Tibial artery (tissue), 4 donors: ENCODE data around the gene IGFN1.
A peak's percentile ranks its signal among the peaks of the same experiment; 100 is the strongest.

Experiments
- DNase-seq, 2 donors: peaks; one replicate each; pipeline ENCODE4 v3.0.0-alpha.2; 2019
- H3K27ac ChIP-seq, 2 donors: fragments of 200-600 bp; sonication (generic) in 1 of 2; 1 replicate in 1 of 2; 2 replicates in 1 of 2; pipeline ENCODE4 v1.5.1; 2018 to 2019; ENCODE audit warnings: mild to moderate bottlenecking in 1 of 2
- H3K27me3 ChIP-seq, 2 donors: fragments of 200-600 bp; sonication (generic) in 1 of 2; one replicate each; pipeline versions ENCODE4 v1.5.1 to v1.6.0; 2016 to 2019
- H3K36me3 ChIP-seq, 3 donors: fragments of 200-600 bp; sonication (generic) in 2 of 3; one replicate each; pipeline ENCODE4 v1.5.1; 2016 to 2019; ENCODE audit warnings: mild to moderate bottlenecking in 2 of 3
- H3K4me1 ChIP-seq, 4 donors: fragments of 200-600 bp; sonication (generic) in 2 of 4; 1 replicate in 3 of 4; 2 replicates in 1 of 4; pipeline ENCODE4 v1.5.1; 2016 to 2019
- H3K4me3 ChIP-seq, 2 donors: fragments of 200-600 bp; sonication (generic) in 1 of 2; 1 replicate in 1 of 2; 2 replicates in 1 of 2; pipeline ENCODE4 v1.5.1; 2018 to 2019; ENCODE audit warnings: mild to moderate bottlenecking in 2 of 2
- H3K9me3 ChIP-seq, 3 donors: fragments of 200-600 bp; sonication (generic) in 1 of 3; one replicate each; pipeline ENCODE4 v1.5.1; 2016 to 2019
- intact Hi-C: fragments of 100-400 bp; cut with DNase I; formaldehyde crosslinking; loops from one replicate; pipeline ENCODE4 v1.15.0; 2023; ENCODE audit warnings: low total_unique reads
- TF ChIP-seq, protein P1 (sequence below), 2 experiments: fragments of 200-600 bp in 1 of 2; fragments of 450-650 bp in 1 of 2; IDR thresholded peaks; one replicate each; pipeline ENCODE4 v1.5.1; 2017 to 2019; ENCODE audit warnings: antibody characterized with exemption in 2 of 2, mild to moderate bottlenecking in 1 of 2, moderate library complexity in 1 of 2

IGFN1 gene

DNA sequence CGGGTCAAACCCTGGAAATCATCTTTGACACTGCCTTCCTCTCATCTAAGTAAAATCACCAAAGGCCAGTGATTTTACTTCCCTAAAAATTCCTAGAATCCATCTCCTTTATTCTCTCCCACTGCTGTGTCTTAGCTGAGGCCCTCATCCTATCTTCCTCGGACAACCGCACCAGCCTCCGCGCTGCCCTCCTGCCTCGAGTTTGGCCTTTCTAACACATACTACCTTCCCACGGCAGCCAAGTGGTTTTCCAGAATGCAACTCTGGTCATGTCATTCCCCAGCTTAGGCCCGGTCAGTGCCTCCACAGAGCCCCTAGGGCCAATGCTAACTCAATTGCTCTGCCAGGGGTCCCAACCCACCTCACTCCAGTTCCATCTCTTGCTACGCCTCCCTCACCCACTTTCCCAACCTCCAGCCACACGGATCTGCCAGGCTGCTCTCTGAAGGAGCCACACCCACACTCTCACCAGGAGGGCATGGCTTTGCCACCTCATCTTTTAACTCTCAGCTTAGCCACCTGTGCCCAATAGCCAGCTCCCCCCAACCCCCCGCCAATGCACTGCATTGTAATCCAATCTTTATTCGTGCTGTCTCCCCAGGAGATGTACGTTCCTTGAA is 43.1 kb upstream of the IGFN1 start:
- intact Hi-C loops, result no loop called here
- no peak overlapping the region for H3K4me3 ChIP-seq

DNA sequence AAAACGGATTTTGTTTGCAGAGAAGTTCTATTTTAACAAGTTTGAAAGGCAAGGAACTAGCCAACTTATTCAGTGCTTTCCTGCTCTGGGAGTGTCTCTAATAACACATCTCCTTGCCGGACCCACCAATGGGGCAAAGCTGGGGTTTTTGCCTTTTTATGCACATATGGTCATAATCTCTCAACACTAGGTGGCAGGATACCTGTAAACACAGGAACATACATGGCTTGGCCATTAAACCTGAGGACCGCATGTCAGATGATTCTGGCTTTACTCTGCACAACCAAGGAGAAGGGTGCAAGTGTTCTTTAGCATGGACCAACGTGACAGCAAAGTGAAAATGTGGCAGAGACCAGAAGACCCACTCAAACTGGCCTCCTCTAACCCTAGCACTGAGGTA is 41.2 kb upstream of the IGFN1 start:
- no peak for DNase-seq
- H3K27ac ChIP-seq, result no peak overlapping the region
- no peaks in the 10 kb centered on the region for H3K27me3 ChIP-seq
- no peaks in the 10 kb centered on the region for H3K9me3 ChIP-seq
- TF ChIP-seq, protein P1, sequence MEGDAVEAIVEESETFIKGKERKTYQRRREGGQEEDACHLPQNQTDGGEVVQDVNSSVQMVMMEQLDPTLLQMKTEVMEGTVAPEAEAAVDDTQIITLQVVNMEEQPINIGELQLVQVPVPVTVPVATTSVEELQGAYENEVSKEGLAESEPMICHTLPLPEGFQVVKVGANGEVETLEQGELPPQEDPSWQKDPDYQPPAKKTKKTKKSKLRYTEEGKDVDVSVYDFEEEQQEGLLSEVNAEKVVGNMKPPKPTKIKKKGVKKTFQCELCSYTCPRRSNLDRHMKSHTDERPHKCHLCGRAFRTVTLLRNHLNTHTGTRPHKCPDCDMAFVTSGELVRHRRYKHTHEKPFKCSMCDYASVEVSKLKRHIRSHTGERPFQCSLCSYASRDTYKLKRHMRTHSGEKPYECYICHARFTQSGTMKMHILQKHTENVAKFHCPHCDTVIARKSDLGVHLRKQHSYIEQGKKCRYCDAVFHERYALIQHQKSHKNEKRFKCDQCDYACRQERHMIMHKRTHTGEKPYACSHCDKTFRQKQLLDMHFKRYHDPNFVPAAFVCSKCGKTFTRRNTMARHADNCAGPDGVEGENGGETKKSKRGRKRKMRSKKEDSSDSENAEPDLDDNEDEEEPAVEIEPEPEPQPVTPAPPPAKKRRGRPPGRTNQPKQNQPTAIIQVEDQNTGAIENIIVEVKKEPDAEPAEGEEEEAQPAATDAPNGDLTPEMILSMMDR (IDR thresholded peaks at IDR 0.05), result no peak
- no peak overlapping the region for H3K4me3 ChIP-seq
- peaks cover 23 to 71% (median 65%) of the 10 kb centered on the region in 3 donors for H3K36me3 ChIP-seq
- intact Hi-C loops, result no loop called here
- H3K4me1 ChIP-seq, result peaks cover 0 to 18% (median 14%) of the 10 kb centered on the region in 4 donors

More for the DNA sequence above, 43.1 kb upstream of the IGFN1 start:
- Histone ChIP-seq H3K27ac (no peak overlapping the region), H3K27me3 (no peaks in the 10 kb centered on the region), H3K9me3 (no peaks in the 10 kb centered on the region), H3K36me3 (peaks cover 31 to 89% (median 82%) of the 10 kb centered on the region in 3 donors), H3K4me1 (peaks cover 0 to 17% (median 10%) of the 10 kb centered on the region in 4 donors)
- peak in 1 of 2 donors; percentile 32 for DNase-seq
- TF ChIP-seq, protein P1 (IDR thresholded peaks at IDR 0.05), result no peak

DNA sequence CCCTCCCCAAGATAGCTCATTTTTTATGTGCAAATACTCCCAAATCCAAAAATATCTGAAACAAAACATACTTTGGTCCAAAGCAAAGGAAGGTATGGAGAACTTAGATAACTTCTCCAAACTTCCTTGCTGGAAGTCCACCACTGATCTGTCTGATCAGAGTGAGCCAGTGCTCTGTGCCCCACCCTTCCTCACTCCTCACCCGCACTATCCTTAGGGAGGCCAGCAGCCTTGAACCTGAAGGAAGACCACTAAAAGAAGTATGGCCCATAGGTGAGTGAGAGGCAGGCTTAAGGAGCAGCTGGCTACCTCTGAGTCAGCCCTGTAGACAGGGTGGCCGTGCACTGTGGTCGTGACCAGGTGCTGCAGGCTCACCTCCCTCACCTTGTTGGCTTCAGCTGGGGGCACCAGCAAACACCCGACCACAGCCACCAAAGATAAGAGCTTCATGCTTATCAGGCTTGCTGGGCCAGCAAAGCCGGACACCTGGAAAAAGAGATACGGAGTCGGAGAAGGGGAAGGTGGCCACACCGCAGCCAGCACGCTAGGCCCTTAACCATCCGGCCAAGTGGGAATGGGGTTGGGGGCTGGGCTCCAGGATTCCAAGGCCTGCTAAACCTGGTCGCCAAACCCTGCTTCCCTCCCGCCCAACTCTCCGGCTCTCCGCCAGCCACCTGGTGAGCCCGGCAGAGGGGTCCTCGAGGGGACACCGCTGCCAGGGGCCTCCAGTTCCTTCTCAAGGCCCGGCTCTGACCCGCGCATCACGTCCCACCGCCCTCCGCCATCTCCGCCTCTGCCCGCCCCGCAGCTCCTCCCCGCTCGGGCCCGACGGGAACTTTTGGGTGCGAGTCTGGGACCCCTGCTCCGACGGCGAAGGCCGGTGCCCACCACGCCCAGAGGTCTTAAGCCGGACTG is 36.9 kb upstream of the IGFN1 start:
- Histone ChIP-seq H3K27me3 (peaks cover 0 to 12% of the 10 kb centered on the region in 2 donors), H3K4me3 (peak overlapping the region; percentile 70 to 79), H3K36me3 (peaks cover 11 to 29% (median 23%) of the 10 kb centered on the region in 3 donors), H3K9me3 (no peaks in the 10 kb centered on the region), H3K27ac (peak overlapping the region; percentile 50 to 70), H3K4me1 (peaks cover 4 to 19% (median 16%) of the 10 kb centered on the region in 4 donors)
- peak in 1 of 2 donors; percentile 36 for DNase-seq
- intact Hi-C loops, result no loop called here
- TF ChIP-seq, protein P1 (IDR thresholded peaks at IDR 0.05), result no peak

DNA sequence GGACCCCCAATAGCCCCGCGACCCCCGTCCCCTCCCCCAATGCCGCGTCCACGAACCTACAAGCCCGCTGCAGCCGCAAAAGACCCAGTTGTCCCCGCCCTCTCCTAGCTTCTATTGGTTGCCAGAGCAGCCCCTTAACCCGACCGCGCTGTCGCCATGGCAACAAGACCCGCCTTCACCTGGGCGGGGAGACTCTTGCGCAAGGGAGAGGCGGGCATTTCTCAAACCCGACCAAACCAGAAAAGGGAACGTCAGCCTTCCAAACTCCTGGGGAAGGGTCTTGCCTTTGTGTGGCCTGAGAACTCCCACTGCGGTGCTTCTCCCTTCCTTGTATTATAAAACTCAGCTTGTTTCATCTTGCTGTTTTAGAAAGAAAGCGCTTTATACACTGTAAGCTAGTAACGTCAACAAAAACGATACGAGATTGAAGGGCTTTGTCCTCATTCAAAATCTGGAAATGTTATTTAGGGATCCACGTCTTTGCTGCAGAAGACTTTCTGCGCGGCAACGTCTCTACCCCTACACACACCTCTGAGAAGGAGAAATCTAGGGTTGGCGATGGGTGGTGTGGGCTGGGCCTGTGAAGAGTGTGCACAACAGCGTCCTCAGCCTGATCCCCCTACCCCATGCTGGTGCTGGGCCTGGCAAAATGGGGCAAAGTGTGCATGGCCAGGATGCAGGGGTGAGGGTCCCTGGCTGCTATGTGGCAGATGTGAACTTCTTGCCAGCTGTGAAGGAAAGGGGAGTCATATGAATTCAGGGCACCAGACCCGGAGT is 36.0 kb upstream of the IGFN1 start, which contains the start of gene TMEM9:
Gene TMEM9, minus strand, starts transcription at position 86 of the 777 bp plus-strand sequence. CDS start 551 bp downstream, outside the sequence.
- H3K36me3 ChIP-seq, result peaks cover 7 to 21% (median 20%) of the 10 kb centered on the region in 3 donors
- TF ChIP-seq, protein P1 (IDR thresholded peaks at IDR 0.05), result no peak
- intact Hi-C loops, result no loop called here
- H3K27ac ChIP-seq, result peak within 1 kb of the TSS; percentile 50 to 70
- no peaks in the 10 kb centered on the region for H3K9me3 ChIP-seq
- H3K4me3 ChIP-seq, result peak within 1 kb of the TSS; percentile 70 to 79
- H3K27me3 ChIP-seq, result peaks cover 0 to 13% of the 10 kb centered on the region in 2 donors
- DNase-seq, result peak; percentile 96 to 98
- peaks cover 4 to 19% (median 16%) of the 10 kb centered on the region in 4 donors for H3K4me1 ChIP-seq

DNA sequence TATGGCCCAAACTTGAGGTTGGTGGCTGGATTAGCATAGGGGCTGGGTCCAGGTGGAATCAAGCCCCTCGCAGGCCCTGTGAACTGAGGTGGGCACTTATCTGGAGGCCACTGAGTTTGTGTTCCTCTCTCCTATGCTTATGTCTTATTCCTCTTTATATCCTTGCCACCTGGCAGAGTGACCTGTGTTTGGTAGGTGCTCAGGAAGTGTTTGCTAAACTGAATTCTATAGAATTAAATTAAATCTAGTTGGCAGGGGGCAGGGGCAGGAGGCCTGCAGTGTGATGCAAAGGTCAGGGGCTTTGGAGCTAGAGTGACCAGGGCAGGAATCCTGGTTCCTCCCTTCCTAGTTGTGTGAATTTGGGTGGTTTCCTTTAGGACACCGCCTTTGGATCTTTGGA is 35.3 kb upstream of the IGFN1 start:
- intact Hi-C loops, result no loop called here
- DNase-seq, result no peak
- TF ChIP-seq, protein P1 (IDR thresholded peaks at IDR 0.05), result no peak
- no peak overlapping the region for H3K4me3 ChIP-seq
- peaks cover 7 to 14% (median 12%) of the 10 kb centered on the region in 3 donors for H3K36me3 ChIP-seq
- peak overlapping the region in 1 of 2 donors; percentile 50 for H3K27ac ChIP-seq
- H3K4me1 ChIP-seq, result peaks cover 4 to 19% (median 16%) of the 10 kb centered on the region in 4 donors
- H3K27me3 ChIP-seq, result peaks cover 0 to 18% of the 10 kb centered on the region in 2 donors
- no peaks in the 10 kb centered on the region for H3K9me3 ChIP-seq
